PC-9 (cell line): ENCODE measurements around the gene AOAH. TPM values are rescaled to one million over a fixed set of nuclear protein-coding genes. Genes with fewer than 3 reads are reported as not detected.

Source experiments
- BruUV-seq: library from RNA; stranded (reverse); fragments of 400-500 nt; replicated peaks from 2 replicates; lab custom pipeline; 2021; lab: Mats Ljungman, UMichigan
- CTCF ChIA-PET: fragments of 300-600 bp; sonication (Branson Sonifier 250); formaldehyde crosslinking; loops from one replicate; lab custom pipeline; 2022; ENCODE audit warnings: antibody characterized with exemption; lab: Charles Lee
- POLR2A ChIA-PET: fragments of 300-600 bp; sonication (Branson Sonifier 250); formaldehyde crosslinking; loops from one replicate; lab custom pipeline; 2022; ENCODE audit warnings: antibody characterized with exemption; ENCODE audit not compliant: unreplicated experiment; lab: Charles Lee
- DNase-seq, 2 experiments: peaks; one replicate each; pipeline versions ENCODE4 v3.0.0 to v3.0.0-alpha.2; 2015 to 2022; ENCODE audit warnings: mixed read lengths in 1 of 2
- H2AFZ ChIP-seq: fragments of 200-600 bp; sonication (generic); 2 replicates; pipeline ENCODE4 v1.8.1; 2017; ENCODE audit warnings: antibody characterized with exemption
- H3F3A ChIP-seq: fragments of 200-600 bp; sonication (generic); 2 replicates; pipeline ENCODE4 v1.8.1; 2017; ENCODE audit warnings: antibody characterized with exemption, mild to moderate bottlenecking, low read depth; ENCODE audit not compliant: insufficient read depth
- H3K27ac ChIP-seq: fragments of 200-600 bp; sonication (generic); 2 replicates; pipeline ENCODE4 v1.6.1; 2016; ENCODE audit warnings: mixed run types
- H3K27me3 ChIP-seq: fragments of 200-600 bp; sonication (generic); 2 replicates; pipeline ENCODE4 v1.6.1; 2016; ENCODE audit warnings: low read depth, mixed run types; ENCODE audit not compliant: insufficient read depth
- H3K36me3 ChIP-seq: fragments of 200-600 bp; sonication (generic); 2 replicates; pipeline ENCODE4 v1.6.1; 2016; ENCODE audit warnings: low read depth, mixed run types
- H3K4me1 ChIP-seq: fragments of 200-600 bp; sonication (generic); replicated peaks from 2 replicates; pipeline ENCODE4 v1.6.1; 2016; ENCODE audit warnings: mixed run types; ENCODE audit not compliant: insufficient read depth
- H3K4me2 ChIP-seq: fragments of 200-600 bp; sonication (generic); 2 replicates; pipeline ENCODE4 v1.6.1; 2017; ENCODE audit warnings: mixed run types
- H3K4me3 ChIP-seq: fragments of 200-600 bp; sonication (generic); 2 replicates; pipeline ENCODE4 v1.6.1; 2016; ENCODE audit warnings: mixed run types
- H3K79me2 ChIP-seq: fragments of 200-600 bp; sonication (generic); 2 replicates; pipeline ENCODE4 v1.6.1; 2017; ENCODE audit warnings: low read depth, mixed run types
- H3K9me2 ChIP-seq: fragments of 200-600 bp; sonication (generic); 2 replicates; pipeline ENCODE4 v1.8.1; 2017; ENCODE audit warnings: mild to moderate bottlenecking; ENCODE audit not compliant: insufficient read depth
- H3K9me3 ChIP-seq: fragments of 200-600 bp; sonication (generic); 2 replicates; pipeline ENCODE4 v1.8.1; 2016; ENCODE audit warnings: low read depth; ENCODE audit not compliant: insufficient read depth
- H4K20me1 ChIP-seq: fragments of 200-600 bp; sonication (generic); 2 replicates; pipeline ENCODE4 v1.8.1; 2017; ENCODE audit not compliant: insufficient read depth
- EZH2 ChIP-seq: fragments of 200-600 bp; sonication (generic); IDR thresholded peaks from 2 replicates; pipeline ENCODE4 v1.8.0; 2017; ENCODE audit warnings: antibody characterized with exemption, low read depth
- intact Hi-C: fragments of 100-400 bp; cut with micrococcal nuclease; formaldehyde crosslinking; loops from one replicate; pipeline ENCODE4 v1.10.0; 2022; ENCODE audit not compliant: unreplicated experiment
- total RNA-seq: library from RNA; stranded (reverse); gene quantifications from 2 replicates; pipeline ENCODE4 v1.2.3, GENCODE V29; 2021
- TF ChIP-seq, protein P1 (sequence below): fragments of 200-600 bp; sonication (generic); conservative IDR thresholded peaks from 2 replicates; pipeline ENCODE4 v1.6.1; 2017; ENCODE audit warnings: mixed run types, antibody characterized with exemption, mild to moderate bottlenecking, moderate library complexity

Gene AOAH
- total RNA-seq, 1 experiment from 2014 or later = not detected

DNA sequence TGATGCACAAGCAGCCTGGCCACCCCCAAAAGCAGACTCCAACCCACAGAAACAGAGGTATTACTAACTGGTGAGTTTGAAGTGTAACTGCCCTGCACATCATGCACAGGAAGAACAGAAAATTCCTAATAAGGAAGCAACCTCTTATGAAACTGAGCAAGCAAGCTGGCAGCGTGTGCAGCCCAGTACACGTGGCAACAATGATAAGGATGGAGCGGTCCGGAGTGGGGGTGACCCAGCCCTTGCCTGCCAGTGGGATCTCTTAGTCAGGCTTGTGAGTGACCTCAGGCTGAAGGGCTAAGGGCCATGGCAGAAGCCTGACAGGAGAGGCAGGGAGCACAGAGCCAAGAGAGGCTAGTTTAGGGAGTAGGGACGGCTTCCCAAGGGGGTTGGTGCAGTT lies 22.1 kb upstream of the AOAH start:
- DNase-seq = no peak
- no peak overlapping the region for H3K4me2 ChIP-seq
- ChIA-PET POLR2A (no interaction called here), CTCF (no interaction called here)
- no peaks in the 10 kb centered on the region for H4K20me1 ChIP-seq
- no peaks in the 10 kb centered on the region for H3K79me2 ChIP-seq
- H3K4me3 ChIP-seq = no peak overlapping the region
- no peak for TF ChIP-seq EZH2
- TF ChIP-seq, protein P1, sequence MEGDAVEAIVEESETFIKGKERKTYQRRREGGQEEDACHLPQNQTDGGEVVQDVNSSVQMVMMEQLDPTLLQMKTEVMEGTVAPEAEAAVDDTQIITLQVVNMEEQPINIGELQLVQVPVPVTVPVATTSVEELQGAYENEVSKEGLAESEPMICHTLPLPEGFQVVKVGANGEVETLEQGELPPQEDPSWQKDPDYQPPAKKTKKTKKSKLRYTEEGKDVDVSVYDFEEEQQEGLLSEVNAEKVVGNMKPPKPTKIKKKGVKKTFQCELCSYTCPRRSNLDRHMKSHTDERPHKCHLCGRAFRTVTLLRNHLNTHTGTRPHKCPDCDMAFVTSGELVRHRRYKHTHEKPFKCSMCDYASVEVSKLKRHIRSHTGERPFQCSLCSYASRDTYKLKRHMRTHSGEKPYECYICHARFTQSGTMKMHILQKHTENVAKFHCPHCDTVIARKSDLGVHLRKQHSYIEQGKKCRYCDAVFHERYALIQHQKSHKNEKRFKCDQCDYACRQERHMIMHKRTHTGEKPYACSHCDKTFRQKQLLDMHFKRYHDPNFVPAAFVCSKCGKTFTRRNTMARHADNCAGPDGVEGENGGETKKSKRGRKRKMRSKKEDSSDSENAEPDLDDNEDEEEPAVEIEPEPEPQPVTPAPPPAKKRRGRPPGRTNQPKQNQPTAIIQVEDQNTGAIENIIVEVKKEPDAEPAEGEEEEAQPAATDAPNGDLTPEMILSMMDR = no peak
- peaks cover 76% of the 10 kb centered on the region for H3K27me3 ChIP-seq
- no peaks in the 10 kb centered on the region for H3K36me3 ChIP-seq
- no peak overlapping the region for H3K27ac ChIP-seq
- H3K4me1 ChIP-seq = no peaks in the 10 kb centered on the region
- intact Hi-C loops = no loop called here
- no peaks in the 10 kb centered on the region for H3K9me3 ChIP-seq
- BruUV-seq = no TSS peak
- no peaks in the 10 kb centered on the region for H3F3A ChIP-seq
- H2AFZ ChIP-seq = no peak overlapping the region
- H3K9me2 ChIP-seq = no peaks in the 10 kb centered on the region

DNA sequence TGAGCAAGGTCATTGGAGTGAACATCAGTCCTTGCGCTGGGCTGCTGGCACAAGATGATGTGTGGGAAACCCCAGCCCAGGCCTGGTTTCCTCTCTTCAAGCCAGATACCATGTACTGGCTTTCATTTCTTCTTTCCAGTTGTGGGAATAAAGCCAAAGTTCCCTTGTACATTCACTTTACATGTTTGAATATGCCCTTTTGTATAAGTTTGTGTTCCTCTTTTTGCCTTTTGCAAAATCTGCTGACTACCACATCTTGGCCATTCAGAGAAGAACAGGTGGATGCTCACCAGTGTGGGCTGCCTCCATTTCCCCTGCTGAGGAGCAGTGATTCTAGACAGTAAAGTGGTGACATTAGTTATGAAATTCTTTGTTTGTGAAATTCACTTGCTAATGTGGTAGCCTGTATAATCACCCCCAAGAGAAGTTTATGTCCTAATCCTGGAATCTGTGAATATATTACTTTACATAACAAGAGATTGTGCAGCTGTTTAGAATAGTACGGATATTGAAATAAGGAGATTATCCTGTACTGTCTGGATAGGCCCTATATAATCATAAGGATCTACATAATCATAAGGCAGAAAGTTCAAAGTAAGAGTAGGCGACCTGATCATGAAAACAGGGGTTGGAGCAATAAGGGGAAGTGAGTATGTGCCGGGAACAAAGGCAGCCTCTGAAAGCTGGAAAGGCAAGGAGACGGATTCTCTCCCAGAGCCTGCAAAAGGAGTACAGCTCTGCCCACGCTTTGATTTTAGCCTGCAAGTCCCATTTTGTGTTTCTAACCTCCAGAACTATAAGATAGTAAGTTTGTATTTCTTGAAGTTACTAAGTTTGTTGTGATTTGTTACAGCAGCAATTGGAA lies 18.8 kb upstream of the AOAH start:
- CTCF ChIA-PET = no interaction called here
- intact Hi-C loops = no loop called here
- H3K27me3 ChIP-seq = peaks cover 83% of the 10 kb centered on the region

DNA sequence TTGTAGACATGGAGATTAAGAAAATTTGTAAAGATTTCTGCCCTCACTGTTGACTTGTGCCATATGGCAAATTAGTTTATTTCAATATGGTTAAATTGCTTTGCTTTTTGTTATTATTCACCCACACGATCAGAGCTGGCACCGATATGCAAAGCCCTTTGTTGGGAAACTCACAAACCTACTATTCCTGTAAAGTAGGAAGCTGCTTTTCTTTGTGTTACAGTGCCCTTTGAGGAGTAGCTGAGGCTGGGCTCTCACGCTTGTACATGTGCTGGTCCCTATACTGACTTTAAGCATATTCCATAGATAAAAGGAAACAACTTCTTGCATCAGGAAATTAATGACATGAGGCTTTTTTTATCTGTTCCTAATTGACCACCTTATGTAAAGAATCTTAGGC lies 17.6 kb upstream of the AOAH start:
- intact Hi-C loops = no loop called here
- Histone ChIP-seq H3K27ac (no peak overlapping the region), H3K36me3 (no peaks in the 10 kb centered on the region), H3F3A (no peaks in the 10 kb centered on the region), H3K4me1 (no peaks in the 10 kb centered on the region), H3K27me3 (peaks cover 82% of the 10 kb centered on the region), H3K4me2 (no peak overlapping the region), H3K79me2 (no peaks in the 10 kb centered on the region), H3K9me2 (no peaks in the 10 kb centered on the region), H2AFZ (no peak overlapping the region), H3K4me3 (no peak overlapping the region), H3K9me3 (no peaks in the 10 kb centered on the region), H4K20me1 (no peaks in the 10 kb centered on the region)
- BruUV-seq = no TSS peak
- ChIA-PET POLR2A (no interaction called here), CTCF (no interaction called here)
- no peak for TF ChIP-seq EZH2
- DNase-seq = no peak

More for the DNA sequence above, 18.8 kb upstream of the AOAH start:
- Histone ChIP-seq H4K20me1 (no peaks in the 10 kb centered on the region), H3K36me3 (no peaks in the 10 kb centered on the region), H2AFZ (no peak overlapping the region), H3K79me2 (no peaks in the 10 kb centered on the region), H3K4me1 (no peaks in the 10 kb centered on the region), H3K9me2 (no peaks in the 10 kb centered on the region), H3K4me2 (no peak overlapping the region), H3K4me3 (no peak overlapping the region), H3F3A (no peaks in the 10 kb centered on the region), H3K9me3 (no peaks in the 10 kb centered on the region), H3K27ac (no peak overlapping the region)
- no peak for TF ChIP-seq EZH2
- TF ChIP-seq, protein P1 = no peak
- DNase-seq = no peak
- no TSS peak for BruUV-seq
- POLR2A ChIA-PET = no interaction called here
